ENCODE results near the gene AR. TPM values are rescaled to one million over a fixed set of nuclear protein-coding genes. Genes with fewer than 3 reads are reported as not detected.

Gene AR
- polyA plus RNA-seq, 1 donor from 2014 or later, result 1.1 TPM

DNA sequence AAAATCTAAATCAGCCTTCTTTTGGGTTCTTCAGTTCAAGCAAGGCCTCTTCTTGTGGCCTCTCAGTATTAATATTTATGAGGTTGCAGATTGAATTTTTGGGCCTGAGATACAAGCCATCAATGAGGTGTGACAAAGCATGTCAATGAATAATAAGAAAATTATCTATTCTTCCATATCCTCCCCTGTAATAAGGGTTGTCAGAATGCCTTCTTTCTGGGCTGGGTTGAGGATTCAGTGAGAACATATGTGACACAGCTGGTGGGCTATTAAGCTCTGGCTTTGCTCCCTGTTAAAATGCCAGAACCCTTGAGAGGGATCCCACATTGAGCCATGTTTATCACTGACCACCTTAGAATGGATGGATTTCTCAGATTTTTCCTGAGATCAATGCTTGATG is 187.2 kb downstream of the AR start:
- Histone ChIP-seq H3F3A (ENCODE audit: insufficient read depth, low read length, poor library complexity, severe bottlenecking) (no peaks in the 10 kb centered on the region), H3K9me3 (ENCODE audit: low read length) (no peaks in the 10 kb centered on the region), H3K4me3 (ENCODE audit: low read length) (no peak overlapping the region), H2AFZ (ENCODE audit: low read depth, low read length) (no peak overlapping the region), H3K27me3 (ENCODE audit: insufficient read depth, low read depth, low read length) (no peaks in the 10 kb centered on the region), H3K36me3 (ENCODE audit: insufficient read depth, low read length) (no peaks in the 10 kb centered on the region), H3K9ac (ENCODE audit: low read length) (no peak overlapping the region), H4K20me1 (ENCODE audit: insufficient read depth) (no peaks in the 10 kb centered on the region), H3K9me2 (ENCODE audit: insufficient read depth, low read length) (no peaks in the 10 kb centered on the region), H3K79me2 (replicated peaks; ENCODE audit: insufficient read depth, low read length) (no peaks in the 10 kb centered on the region), H3K4me2 (ENCODE audit: low read length) (no peak overlapping the region), H3K27ac (ENCODE audit: low read length) (no peak overlapping the region)
- TF ChIP-seq MXI1 (conservative IDR thresholded peaks at IDR 0.05; ENCODE audit: poor library complexity, severe bottlenecking) (no peak), SMC3 (conservative IDR thresholded peaks at IDR 0.05; ENCODE audit: poor library complexity) (no peak), EZH2 (IDR thresholded peaks at IDR 0.05; ENCODE audit: borderline replicate concordance, insufficient read depth, low read length, poor library complexity, severe bottlenecking) (no peak), CTCF (IDR thresholded peaks at IDR 0.05; ENCODE audit: poor library complexity, severe bottlenecking) (no peak), RAD21 (conservative IDR thresholded peaks at IDR 0.05) (no peak), EP300 (conservative IDR thresholded peaks at IDR 0.05; ENCODE audit: poor library complexity, severe bottlenecking) (no peak), TAF1 (IDR thresholded peaks at IDR 0.05; ENCODE audit: low read depth) (no peak), REST (IDR thresholded peaks at IDR 0.05; ENCODE audit: borderline replicate concordance) (no peak), POLR2AphosphoS5 (IDR thresholded peaks at IDR 0.05) (no peak)

- H3K9ac ChIP-seq (ENCODE audit: low read length), result no peak overlapping the region
Observed at GRCh38 chrX:67732864-67733263, 189.0 kb downstream of the AR start.

More at GRCh38 chrX:67732864-67733263, 189.0 kb downstream of the AR start:
- no peak overlapping the region for H3K27ac ChIP-seq (ENCODE audit: low read length)
- H3K4me2 ChIP-seq (ENCODE audit: low read length), result no peak overlapping the region
- no peaks in the 10 kb centered on the region for H3K9me2 ChIP-seq (ENCODE audit: insufficient read depth, low read length)
- no peak overlapping the region for H2AFZ ChIP-seq (ENCODE audit: low read depth, low read length)
- no peaks in the 10 kb centered on the region for H3K9me3 ChIP-seq (ENCODE audit: low read length)
- H3K79me2 ChIP-seq (replicated peaks; ENCODE audit: insufficient read depth, low read length), result no peaks in the 10 kb centered on the region
- H3F3A ChIP-seq (ENCODE audit: insufficient read depth, low read length, poor library complexity, severe bottlenecking), result no peaks in the 10 kb centered on the region
- H3K4me3 ChIP-seq (ENCODE audit: low read length), result no peak overlapping the region
- H3K27me3 ChIP-seq (ENCODE audit: insufficient read depth, low read depth, low read length), result no peaks in the 10 kb centered on the region
- TF ChIP-seq RAD21 (conservative IDR thresholded peaks at IDR 0.05), result no peak
- TF ChIP-seq REST (IDR thresholded peaks at IDR 0.05; ENCODE audit: borderline replicate concordance), result no peak
- no peak for TF ChIP-seq EP300 (conservative IDR thresholded peaks at IDR 0.05; ENCODE audit: poor library complexity, severe bottlenecking)
- no peak for TF ChIP-seq POLR2AphosphoS5 (IDR thresholded peaks at IDR 0.05)
- TF ChIP-seq SMC3 (conservative IDR thresholded peaks at IDR 0.05; ENCODE audit: poor library complexity), result no peak
- no peak for TF ChIP-seq TAF1 (IDR thresholded peaks at IDR 0.05; ENCODE audit: low read depth)
- no peak for TF ChIP-seq EZH2 (IDR thresholded peaks at IDR 0.05; ENCODE audit: borderline replicate concordance, insufficient read depth, low read length, poor library complexity, severe bottlenecking)
- TF ChIP-seq CTCF (IDR thresholded peaks at IDR 0.05; ENCODE audit: poor library complexity, severe bottlenecking), result no peak
- TF ChIP-seq MXI1 (conservative IDR thresholded peaks at IDR 0.05; ENCODE audit: poor library complexity, severe bottlenecking), result no peak
- no peaks in the 10 kb centered on the region for H3K36me3 ChIP-seq (ENCODE audit: insufficient read depth, low read length)
- no peaks in the 10 kb centered on the region for H4K20me1 ChIP-seq (ENCODE audit: insufficient read depth)

Measured in neural cell (in vitro differentiated cells).